ENCODE data around the gene MS4A6A.

- TF ChIP-seq CTCF (conservative IDR thresholded peaks at IDR 0.05; ENCODE audit: low read depth, low read length) (no peak), EZH2 (IDR thresholded peaks at IDR 0.05; ENCODE audit: borderline replicate concordance, low read depth, low read length, poor library complexity, severe bottlenecking) (no peak)
Observed at GRCh38 chr11:60194511-60194910, 11.6 kb upstream of the MS4A6A start.

Measured in A673 (cell line).